HG02798 (cell line): ENCODE results near the gene NDC80.
A peak's percentile ranks its signal among the peaks of the same experiment; 100 is the strongest.
"Not testable (repeated sequence)": the region's sequence is repeated elsewhere in the genome, so short reads cannot be mapped to it uniquely, and the experiment has no call there.

ENCODE experiments used
- ATAC-seq: cut with Tn5 transposase; IDR thresholded peaks from one replicate; pipeline ENCODE4 v1.9.1; 2021; ENCODE audit warnings: mild to moderate bottlenecking; ENCODE audit not compliant: unreplicated experiment, poor library complexity

NDC80 gene

DNA sequence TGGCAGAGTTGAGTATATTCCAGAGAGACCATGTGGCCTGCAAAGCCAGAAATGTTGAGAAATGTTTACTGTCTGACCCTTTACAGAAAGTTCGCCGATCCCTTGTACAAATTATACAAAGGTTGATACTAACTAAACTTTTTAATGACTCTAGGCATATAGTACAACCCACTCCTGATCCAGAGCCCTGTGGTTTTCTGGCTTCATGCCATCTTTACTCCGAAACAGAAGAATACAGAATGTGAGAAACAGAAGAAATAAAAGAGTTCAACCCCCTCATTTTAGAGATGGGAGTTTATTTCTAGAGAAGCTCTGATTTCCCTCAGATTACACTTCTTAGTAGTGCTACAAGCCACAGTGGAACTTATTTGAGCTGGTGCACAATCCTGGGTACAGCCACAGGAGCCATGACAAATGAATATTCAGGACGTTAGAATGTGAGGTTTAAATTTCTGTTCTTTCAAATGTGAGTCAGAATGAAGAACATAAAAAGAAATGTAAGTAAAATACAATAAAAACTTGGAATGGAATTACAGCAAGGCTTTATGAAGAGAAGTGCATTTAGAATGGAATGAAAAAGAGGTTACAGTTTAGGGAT lies 46.1 kb downstream of the NDC80 start:
- no peak for ATAC-seq

DNA sequence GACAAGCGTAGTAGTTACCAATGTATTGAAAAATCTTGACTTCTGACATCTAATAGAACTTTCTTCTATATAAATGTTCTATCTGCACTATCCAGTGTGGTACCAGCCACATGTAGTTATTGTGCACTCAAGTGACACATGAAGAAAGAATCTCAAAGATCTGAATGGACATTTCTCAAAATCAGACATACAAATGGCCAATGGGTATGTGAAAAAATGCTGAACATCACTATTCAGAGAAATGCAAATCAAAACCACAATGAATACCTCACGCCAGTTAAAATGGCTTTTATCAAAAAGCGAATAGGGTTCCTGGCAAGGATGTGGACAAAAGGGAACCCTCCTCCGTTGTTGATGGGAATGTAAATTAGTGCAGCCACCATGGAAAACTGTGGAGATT lies 46.7 kb downstream of the NDC80 start:
- no peak for ATAC-seq

DNA sequence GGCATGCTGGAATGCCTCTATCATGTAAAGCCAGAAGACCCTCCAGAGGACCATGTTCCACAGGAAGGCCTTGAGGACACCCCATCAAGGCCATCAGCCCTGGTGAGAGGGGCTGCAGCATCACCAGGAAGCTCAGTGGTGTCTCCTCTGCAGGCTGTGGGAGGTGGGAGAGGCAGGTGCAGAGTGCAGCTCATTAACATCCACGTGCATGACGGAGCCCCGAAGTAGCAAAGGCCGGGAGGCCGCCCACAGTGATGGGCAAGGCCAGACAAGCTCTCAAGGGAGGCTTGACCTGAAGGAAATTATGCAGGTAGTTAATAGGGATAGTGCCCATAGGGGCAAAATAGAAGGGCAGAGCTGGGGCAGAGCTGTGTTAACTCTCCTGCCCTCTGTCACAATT lies 53.9 kb downstream of the NDC80 start:
- ATAC-seq, result no peak

DNA sequence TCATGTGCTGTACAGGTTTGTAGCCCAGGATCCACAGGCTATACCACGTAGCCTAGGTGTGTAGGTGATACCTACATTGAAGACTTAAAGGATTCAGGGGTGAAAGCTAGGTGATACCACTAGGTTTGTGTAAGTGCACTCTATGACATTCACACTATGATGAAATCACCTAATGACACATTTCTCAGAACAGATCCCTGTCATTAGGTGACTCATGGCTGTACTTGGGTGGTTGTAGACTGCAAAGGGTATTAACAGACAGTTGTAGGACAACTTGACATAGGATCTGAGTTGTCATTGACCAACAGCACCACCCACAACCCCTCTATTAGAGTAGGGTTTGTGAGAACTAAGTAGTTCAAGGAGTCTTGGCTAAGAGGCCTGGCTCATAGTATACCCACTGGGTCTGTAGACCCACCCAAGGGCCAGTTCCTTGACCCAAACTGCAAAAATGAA lies 56.5 kb downstream of the NDC80 start:
- peak; percentile 76 for ATAC-seq

DNA sequence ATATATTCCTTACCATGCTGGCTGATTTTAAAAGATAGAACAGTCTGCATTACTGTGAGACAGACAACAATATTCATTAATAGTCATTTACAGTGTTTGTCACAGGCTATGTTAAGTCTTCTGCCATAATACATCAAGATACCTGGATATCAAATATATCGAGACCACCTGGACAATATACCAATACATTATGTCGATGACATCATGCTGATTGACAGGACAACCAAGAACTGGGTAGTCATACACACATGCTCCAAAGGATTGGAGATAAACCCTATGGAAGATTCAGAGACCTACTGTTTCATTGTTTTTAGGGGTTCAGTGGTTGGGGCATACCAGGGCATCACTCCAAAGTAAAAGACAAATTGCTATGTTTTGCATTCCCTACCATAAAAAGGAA lies 57.6 kb downstream of the NDC80 start:
- no peak for ATAC-seq

DNA sequence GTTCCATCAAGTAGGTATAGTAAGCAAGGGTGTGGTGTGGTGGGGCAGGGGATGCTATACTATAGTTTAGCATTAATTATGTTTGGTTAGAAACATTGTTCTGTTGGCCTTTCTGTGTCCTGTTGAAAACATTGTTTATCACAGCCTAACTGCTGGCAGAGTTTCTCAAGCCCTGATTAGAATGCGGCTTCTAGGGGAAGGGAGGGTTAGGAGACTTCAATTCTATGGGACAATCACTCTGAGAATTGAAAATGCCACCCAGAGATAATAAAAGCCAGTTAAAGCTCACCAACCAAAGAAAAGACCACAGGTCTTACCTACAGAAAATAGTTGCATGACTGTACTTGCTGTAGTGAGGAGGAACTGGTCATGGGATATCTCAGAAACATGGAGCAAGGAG lies 64.2 kb downstream of the NDC80 start:
- ATAC-seq, result no peak

DNA sequence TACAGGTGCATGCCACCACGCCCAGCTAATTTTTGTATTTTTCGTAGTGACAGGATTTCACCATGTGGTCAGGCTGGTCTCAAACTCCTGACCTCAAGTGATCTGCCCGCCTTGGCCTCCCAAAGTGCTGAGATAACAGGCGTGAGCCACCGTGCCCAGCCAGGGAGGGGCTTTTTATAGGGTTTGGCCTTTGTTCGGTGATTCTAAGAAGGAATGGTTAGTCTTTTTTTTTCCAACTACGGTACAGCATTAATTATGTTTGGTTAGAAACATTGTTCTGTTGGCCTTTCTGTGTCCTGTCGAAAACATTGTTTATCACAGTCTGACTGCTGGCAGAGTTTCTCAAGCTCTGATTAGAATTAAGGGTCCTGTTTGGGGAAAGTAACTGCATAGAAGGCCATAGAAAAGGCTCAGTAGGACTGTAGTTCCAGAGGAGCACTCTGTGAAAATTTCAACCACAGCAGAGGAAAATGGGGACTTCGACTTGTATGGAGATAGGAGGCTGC lies 64.8 kb downstream of the NDC80 start:
- peak; percentile 9 for ATAC-seq

DNA sequence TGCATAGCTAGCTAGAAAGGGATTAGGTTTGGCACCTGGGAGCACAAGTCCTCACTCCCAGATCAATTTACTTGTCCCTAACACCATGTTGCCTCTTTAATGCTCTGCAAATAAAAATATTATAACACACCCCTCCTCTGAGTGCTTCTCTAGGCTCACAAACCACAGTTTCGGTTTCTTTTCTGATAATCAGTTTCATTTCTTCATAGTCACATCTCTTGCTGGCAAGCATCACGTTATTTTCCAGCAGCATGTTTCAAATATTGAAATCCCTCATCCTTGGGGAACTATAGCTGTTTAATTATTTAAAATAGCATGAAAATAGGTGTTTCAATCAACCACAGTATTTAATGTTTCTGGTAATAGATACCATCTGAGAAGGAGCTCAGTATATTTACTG lies 70.3 kb downstream of the NDC80 start:
- ATAC-seq, result peak; percentile 79

DNA sequence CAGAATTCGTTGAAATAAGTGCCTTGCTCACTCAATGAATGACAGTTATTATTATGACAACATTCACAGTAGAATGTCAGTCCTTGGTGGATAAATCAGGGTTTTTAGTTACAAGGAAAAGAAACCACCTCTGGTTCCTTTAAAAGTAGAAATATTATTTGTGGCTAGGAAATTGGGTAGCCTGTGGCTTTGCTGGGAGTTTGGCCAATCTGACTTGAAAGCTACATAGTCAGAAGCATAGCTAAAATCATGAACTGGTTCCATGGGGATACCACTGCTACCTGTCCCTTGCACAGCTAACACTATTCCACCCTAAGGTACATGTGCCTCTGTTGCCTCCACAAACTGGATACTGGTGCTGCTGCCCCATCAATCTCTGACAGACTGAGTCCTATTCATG lies 71.4 kb downstream of the NDC80 start:
- ATAC-seq, result no peak

DNA sequence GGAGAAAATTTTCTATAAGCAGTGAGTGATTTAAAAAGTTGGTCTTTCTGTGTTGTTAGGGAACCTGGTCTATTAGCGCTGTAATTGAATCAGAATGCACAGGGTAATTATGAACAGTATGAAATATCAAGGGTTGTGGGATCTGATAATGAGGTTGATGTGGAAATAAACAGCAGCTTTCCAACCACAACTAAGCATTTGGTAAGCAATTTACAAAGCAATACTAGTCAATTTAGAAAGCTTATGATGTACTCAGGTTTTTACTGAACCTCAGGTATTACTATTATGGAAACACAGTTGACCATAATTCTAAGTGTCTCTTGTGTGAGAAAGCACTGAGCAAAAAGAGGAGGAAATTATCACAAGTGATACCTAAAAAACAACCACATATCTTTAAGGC lies 73.2 kb downstream of the NDC80 start:
- ATAC-seq, result no peak

DNA sequence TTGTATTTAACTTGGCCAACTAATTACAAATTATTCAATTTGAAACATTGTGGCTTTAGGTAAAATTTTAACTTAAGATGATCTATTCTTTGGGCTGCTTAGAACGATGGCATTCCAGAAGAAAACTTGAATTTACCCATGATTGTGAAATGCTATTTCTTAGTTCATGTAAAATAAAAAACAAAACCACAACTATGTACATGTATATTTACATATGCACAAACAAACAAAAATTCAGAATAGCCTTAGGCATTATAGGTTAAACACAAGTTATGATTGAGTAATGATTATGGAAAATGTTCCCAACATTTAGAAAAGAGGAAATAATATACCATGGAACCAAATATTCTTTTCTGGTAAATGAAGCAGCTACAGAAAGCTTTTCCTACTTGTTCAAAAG lies 80.6 kb downstream of the NDC80 start:
- no peak for ATAC-seq

DNA sequence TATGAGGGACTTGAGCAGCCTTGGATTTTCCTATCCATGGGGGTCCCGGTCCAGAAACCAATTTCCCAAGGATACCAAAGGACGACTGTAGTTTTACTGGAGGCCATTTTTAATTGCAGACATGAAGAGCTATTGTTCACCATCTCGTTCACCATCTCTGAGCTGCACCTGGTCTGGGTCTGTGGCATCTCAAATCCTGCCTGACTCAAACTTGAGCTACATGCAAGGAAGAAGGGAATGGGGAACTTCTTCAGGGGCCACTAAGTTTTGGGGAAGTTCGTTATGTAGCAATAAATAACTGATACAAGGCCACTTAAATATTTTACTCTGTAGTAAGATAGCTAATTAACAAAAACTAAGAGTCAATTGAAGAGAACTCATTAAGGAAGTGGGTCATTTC lies 82.1 kb downstream of the NDC80 start:
- ATAC-seq, result no peak

DNA sequence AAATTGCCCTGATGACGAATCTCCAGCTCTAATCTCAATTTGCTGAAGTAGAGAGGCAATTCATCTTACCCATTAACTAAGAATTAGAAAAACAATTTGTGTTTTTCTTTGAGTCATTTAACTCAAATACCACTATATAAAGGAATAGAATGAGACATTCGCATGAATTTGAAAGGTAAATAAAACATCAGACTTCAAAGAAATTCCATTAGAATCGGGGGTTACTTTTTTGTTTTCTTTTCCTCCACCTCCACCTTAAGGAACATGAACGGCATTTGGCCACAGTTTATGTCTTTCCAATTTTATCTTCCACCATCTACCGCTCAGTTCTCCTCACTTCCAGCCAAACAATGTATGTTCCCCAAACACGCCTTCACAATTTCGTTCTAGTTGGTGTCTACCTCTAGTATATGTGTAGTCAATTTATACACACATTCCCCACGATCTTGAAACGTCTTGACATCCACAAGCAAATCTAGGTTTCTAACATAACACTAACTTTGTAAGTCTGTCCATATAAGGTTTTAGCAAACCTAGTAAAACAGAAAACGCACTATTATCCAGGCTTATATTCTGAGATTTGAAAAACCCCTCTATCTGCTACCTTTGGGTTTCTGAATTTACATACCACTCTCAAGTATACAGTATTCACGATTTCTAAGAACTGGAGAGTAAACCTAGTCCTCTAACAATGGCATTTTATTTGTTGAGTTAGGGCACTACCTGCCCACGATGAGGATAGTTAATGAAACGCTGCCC lies 83.0 kb downstream of the NDC80 start:
- ATAC-seq, result no peak

DNA sequence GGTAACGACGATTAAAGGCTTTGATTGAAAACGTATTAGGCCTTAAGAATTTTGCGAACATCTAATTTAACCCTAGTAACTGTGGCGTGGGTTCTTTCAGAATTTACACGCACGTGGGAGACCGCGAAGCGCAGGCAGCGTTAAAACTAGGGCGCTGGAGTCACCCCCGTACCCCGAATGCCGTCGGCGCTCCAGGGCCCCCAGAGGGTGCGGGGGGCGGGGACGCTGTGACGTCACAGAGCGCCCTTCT lies 83.5 kb downstream of the NDC80 start:
- ATAC-seq, result peak; percentile 38

DNA sequence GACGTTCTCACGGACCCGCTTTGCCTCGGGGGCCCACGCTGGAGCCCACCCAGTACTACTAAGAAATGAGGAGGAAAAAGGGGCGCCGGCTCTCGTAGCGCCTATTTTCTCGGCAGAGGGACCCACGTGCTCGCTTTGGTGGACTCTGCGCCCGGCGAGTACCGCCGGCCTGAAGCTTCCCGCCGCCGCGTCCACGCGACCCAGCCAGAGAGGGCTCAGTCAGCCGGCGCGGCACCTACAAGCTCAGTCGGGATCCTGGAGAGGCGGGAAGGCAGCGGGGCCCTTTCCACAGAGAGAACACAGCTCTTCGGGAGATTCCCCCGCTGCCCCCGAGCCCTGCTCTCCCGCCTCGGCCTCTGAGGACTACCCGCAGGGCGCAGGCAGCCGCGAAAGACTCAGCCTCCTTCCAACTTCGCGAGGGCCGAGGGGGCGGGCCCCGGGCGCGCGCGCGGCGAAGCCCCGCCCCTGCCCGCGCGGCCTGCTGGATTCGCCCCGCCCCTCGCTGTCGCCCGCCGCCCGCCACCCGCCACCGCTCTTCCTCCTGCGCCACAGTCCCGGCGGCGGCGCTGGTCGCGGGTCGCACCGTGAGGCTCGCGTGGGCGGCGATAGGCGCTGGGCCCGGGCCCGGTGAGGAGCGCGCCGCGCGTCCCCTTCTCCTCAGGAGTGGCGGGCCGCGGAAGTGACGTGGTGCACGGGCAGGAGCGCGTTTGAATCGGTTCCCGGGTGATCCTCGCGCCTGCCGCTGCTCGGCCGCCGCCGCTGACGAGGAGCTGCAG lies 84.0 kb downstream of the NDC80 start, which contains the start of gene SMCHD1:
SMCHD1 (plus strand) TSS at position 549 of the 776 bp plus-strand sequence. CDS start 350 bp downstream, outside the sequence.
- peak; percentile 84 for ATAC-seq

DNA sequence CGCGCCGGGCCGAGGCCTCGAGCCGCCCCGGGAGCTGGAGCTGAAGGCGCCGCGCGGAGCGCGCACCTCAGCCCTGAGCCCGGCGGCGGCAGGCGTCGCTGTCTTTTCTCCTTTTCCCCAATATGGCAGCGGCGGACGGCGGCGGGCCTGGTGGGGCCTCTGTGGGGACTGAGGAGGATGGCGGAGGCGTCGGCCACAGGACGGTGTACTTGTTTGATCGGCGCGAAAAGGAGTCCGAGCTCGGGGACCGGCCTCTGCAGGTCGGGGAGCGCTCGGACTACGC lies 84.5 kb downstream of the NDC80 start:
- ATAC-seq, result no peak

DNA sequence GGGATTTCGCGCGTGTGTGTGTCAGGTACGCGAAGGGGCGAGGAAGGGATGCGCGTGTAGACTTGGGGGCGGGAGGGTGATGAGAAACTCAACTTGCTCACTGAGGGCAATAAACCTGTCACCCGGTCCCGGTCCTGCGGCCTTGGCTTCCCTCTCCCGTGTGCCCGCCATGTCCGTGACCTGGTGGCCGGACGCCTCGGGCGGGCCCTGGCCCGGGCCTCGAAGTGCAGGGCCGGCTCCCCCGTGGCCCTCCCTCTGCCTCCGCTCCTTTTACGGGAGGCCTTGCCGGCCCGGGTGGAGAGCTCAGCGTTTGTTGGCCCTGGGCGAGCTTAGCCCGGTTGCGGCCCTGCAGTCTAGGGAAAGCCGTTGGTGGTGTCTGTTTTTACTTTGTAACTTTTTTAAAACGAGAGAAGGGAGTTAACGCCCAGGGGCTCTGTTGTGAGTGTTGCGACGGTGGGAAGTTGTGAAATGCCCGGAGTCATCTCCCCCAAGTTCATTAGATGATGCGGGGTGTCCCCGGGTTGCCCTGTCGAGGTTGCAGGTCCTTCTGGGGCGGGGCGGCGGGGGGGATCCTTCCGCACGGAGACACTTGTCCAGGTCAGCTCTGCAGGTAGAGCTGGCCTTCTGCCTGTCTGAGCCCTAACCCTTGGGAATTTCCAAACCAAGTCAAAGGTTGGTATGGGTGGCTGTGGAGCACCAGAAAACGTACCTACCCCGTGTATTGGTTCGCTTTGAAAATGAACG lies 85.1 kb downstream of the NDC80 start:
- ATAC-seq, result peak; percentile 6

DNA sequence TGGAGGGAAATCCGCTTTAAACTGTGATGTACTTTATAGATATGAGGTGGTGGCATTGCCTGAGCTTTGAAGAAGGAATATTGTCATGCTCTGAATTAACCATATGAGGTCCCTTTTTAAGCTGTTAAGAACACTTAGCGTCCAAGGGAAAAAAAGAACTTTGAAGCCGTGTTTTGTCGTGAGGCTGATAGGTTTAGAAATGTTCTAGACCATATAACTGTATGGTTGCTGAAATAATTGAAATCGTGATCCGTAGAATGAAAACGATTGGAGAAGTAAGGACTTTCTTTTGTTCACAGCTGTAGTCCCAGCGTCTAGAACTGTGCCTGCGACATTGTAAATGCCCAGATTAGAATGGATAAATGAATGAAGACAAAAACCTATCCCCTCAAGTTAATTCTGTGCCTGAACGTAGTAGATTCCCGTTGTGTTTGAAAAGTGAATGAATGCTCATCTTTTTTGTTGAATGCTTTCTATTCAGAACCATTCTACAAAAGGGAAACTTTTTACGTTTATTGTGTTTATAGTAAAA lies 85.7 kb downstream of the NDC80 start:
- ATAC-seq, result no peak

DNA sequence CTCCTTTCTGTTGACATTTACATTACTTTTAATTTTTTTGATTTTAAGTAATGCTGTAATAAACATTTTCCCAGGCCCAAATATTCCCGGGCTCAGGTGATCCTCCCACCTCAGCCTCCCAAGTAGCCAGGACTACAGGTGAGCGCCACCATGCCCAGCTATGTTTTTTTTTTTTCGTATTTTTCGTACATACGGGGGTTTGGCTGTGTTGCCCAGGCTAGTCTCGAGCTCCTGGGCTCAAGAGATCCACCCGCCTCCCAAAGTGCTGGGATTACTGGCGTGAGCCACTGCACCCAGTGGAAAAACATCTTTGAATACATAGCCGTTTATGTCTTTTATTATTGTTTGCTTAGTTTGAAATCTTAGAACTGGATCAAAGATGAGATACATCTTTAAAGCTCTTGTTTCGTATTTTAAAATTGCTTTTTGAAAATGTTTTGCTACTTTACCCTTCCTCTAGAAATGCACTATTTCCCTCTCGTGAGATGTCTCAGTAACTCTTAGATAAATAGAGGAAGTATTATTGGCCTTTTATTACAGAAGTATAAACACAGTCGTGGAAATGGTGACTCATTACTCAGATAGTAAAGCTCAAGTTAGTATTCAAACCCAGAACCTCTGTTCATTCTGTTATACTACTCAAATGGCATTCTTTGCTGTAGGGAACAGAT lies 86.6 kb downstream of the NDC80 start:
- no peak for ATAC-seq

DNA sequence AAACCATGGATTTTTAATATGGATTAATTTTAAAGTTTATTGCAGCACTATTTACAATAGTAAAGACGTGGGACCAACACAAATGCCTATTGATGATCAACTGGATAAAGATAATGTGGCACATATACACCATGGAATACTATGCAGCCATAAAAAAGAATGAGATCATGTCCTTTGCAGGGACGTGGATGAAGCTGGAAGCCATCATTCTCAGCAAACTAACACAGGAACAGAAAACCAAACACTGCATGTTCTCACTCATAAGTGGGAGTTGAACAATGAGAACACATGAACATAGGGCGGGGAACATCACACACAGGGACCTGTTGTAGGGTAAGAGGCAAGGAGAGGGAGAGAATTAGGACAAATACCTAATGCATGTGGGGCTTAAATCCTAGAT lies 89.5 kb downstream of the NDC80 start:
- ATAC-seq, result not testable (repeated sequence)
